GM19025 (cell line): ENCODE results near the gene MBD4.

Experiments
- ATAC-seq: cut with Tn5 transposase; IDR thresholded peaks from one replicate; pipeline ENCODE4 v1.9.1; 2021; ENCODE audit warnings: mild to moderate bottlenecking, low read depth, moderate library complexity; ENCODE audit not compliant: unreplicated experiment

The MBD4 gene

DNA sequence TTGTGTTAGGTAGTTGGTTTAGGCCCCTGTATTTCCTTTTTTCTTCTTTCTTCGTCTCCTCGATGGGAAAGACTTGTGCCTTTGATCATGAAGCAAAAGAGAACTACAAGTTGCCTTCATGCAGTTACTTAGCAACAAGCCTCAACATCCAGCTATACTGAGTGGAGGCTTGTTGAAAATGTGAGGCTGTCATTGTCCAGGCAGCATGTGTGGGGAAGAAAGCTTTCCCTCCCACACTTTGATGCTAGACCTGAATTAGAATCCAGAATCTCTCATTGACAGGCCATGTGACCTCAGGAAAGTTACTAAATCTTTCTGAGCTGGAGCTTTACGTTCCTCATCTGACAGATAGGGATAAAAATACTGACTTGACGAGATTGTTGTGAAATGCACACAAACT lies 24.0 kb upstream of the MBD4 start:
- no peak for ATAC-seq

DNA sequence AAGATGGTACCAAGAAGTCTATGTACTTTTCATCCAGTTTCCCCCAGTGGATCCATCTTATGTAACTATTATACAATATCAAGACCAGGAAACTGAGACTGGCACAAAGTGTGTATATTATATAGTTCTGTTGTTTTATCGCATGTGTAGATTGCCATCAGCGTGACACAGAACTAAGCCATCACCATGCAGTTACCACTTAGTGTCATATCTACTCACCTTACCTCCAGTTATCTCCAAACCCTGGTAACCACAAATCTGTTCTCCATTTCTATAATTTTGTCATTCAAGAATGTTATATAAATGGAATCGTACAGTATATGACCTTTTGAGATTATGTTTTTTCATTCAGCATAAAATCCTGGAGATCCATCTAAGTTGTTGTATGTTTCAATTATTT lies 23.3 kb upstream of the MBD4 start:
- ATAC-seq: no peak

DNA sequence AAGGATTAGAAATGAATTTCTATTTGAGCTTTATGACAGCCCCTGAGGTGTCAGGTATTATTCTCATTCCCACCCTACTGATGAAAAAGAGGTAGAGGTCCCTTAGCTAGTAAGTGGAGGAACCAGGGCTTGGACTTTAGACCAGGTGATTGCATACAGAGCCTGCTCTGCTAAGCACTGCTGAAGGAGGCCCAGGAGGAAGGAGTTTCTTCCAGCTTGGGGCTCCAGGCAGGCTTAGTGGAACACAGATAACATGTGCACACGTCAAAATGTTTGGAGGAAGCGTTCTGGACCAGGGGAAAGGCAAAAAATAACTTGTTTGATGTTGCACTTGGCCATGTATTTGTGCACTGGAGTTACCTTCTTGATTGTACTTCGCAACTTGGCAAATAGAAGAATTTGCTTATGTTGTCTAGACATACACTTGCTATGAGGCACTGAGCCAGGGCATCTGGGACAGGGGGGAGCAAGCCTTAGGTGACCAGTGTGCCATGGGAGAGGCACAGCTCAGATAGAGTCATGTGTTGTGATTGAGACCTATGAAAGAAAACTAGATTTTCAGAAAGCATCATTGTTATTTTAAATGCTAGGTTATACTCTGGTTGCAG lies 22.7 kb upstream of the MBD4 start:
- ATAC-seq: no peak

DNA sequence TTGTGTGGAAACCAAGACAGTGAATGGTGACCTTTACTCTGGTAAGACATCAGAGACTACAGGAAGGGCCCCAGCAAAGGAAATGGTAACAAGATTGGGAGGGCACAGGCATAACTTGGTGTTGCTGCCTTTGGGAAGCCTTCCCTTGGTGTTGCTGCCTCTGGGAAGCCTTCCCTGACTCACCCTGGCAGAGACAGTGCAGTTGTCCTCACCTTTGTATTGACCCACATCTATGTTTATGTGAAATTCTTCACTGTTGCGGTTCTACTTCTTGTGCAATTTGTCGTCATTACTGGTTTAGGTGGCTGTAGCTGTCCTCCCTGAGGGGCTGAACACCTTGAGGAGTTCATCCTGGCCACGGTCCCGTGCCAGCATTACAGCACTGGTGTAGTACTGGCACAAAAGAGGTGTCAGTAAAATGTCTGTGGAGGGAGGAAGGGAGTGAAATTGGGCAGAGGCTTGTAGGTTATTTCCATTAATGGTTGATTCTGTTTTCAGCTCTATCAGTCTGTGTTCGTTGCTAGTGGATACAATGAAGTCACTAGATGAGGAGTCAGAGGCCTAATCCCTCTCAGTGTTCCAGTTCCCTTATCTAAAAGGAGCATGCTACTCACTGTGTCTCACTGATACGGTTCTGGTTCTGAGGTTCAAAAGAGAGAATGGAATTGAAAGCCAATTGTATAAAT lies 21.9 kb upstream of the MBD4 start:
- no peak for ATAC-seq

DNA sequence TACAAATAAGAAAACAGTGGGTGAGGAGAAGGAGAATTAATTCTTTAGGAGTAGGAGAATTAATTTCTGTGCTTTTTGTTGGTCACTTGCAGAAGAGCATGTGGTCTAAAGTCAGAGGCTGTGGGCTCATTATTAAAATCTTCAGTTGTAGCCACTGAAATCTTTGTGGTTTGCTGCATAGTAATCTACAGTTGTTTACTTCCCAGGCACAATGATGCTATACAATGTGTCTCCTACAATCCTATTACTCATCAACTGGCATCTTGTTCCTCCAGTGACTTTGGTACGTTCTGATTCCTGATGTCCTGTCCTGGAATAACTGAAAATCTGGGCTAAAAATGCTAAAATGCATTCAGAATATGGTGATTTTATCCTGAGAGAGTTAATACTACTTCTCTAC lies 21.3 kb upstream of the MBD4 start:
- no peak for ATAC-seq

DNA sequence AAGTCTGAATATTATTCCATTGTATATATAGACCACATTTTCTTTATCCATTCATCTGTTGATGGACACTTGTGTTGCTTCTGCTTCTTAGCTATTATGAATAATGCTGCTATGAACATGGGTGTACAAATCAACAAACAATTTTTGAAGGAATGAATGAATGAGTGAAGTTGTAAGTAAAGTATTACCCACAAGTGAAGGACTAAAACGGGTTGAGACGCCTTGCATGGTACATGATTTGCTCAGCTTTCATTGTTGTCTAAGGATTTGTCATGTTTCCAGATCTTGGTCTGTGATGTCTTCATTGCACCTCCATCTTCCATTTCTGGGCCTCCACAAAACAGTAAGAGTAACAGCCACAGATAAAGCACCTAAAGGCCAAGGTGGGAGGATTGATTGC lies 20.8 kb upstream of the MBD4 start:
- ATAC-seq: no peak

DNA sequence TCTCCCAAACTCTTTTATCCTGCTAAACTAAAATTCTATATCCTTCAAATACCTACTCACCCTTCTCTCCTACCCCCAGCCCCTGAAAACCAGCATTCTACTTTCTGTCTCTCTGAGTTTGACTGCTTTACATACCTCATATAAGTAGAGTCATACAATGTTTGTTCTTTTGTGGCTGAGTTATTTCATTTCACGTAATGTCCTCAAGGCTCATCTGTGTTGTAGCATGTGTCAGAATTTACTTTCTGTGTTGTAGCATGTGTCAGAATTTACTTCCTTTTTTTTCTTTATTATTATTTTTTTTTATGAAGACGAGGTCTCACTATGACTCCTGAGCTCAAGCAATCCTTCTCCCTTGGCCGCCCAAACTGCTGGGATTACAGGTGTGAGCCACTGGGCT lies 20.4 kb upstream of the MBD4 start:
- no peak for ATAC-seq

DNA sequence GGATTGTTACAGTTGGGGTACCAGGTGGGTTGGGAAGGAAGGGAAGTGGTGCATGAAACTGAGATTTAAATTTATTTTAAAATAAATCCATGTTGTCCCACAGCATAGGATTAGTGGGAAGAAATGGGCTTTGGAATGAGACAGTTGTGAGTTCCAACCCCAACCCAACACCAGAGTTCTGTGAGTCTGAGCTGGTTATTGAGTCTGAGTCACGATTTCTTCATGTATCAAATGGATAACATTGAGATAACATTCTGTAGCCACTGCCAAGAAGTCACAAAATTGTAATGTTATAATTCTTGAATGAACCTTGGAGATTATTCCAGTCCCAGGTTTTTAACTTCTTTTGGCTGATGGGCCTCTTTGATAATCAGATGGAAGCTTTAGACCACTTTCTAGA lies 14.0 kb upstream of the MBD4 start:
- ATAC-seq: no peak

DNA sequence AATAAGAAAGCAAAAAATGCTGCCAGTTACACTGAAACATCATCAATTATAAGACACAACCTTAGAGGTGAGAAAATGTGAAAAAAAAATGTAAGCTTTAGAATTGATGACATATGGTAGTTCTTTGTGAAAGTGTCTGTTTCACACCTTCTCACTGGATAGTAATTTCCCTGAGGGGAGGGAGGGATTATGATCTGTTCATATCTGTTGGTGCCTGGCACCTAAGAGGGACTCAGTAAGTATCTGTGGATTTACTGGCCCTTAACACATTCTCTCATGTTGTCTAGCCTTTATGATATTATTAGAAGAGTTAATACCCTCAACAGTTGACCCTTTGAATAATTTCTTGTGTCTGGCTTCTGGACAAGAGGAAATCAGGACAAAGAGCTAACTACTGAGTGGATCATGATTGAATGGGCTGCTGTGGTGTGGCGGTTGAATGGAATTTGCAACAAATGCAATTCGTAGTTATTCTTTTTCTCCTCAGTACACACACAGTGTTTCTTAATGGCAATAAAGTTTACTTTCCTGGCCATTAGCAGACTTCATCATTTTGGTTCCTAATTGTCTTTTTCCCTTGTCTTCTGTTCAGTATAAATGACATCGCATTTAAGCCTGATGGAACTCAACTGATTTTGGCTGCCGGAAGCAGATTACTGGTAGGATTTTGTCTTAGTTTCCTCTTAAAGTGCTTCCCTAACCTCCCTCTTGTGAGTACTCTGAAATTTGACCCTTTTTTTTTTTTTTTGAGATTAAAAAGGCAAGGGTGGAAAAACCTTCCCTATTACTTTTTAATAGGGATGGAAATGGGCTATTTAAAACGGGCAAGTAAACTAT lies 9.7 kb upstream of the MBD4 start:
- ATAC-seq: no peak

DNA sequence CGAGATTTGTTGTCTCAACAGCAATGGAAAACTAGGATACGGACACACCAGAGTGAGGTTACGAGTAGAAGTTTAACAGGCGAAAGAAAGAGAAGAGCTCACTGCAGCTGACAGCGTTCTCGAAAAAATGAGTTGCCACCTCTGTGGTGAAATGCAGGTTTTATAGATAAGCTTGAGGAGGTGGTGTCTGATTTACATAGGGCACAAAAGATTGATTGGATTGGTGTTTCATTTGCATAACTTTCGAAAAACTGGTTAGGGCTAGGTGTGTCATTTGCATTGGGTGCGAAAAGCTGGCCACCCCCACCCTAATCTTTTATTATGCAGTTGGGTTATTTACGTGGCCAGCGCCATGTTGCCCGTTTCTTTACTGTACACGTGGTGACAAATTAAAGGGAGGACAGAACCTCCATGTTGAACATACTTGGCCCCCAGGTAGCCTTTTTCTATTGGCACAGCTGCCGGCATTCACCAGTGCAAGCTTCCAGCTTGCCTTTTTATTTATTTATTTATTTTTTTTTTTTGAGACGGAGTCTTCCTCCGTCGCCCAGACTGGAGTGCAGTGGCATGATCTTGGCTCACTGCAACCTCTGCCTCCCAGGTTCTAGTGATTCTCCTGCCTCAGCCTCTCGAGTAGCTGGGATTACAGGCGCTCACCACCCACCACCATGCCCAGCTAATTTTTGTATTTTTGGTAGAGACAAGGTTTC lies 8.6 kb upstream of the MBD4 start:
- ATAC-seq: no peak

DNA sequence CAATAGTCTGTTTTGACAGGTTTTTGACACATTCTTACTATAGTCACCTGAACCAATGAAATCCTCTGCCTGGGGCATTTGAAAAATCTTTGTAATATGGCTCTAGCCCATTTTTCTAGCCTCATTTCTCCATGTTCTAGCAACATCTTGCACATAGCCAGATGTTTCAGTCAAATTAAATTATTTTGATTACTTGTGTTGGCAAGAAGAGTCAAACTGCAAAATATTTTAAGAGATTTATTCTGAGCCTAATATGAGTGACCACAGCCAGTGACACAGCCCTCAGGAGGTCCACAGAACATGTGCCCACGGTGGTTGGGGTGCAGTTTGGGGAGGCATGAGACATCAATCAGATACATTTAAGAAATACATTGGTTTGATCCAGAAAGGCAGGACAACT lies 7.2 kb upstream of the MBD4 start:
- no peak for ATAC-seq

DNA sequence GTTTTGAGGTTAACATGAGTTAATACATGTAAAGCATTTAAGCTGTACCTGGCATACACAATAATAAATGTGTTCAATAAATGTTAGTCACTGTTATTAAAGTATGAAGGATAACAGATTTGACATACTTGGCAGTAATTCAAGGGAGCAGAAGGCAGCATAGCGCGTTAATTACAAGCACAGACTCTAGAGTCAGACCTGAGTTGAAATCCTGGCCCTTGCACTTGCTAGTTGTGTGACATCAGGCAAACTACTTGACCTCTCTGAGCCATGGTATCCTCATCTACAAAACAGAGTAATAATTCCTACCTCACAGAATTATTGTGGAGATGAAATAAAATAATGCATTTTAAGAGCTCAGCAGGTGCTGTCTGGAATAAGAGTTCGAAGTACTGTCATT lies 5.7 kb upstream of the MBD4 start:
- ATAC-seq: no peak

DNA sequence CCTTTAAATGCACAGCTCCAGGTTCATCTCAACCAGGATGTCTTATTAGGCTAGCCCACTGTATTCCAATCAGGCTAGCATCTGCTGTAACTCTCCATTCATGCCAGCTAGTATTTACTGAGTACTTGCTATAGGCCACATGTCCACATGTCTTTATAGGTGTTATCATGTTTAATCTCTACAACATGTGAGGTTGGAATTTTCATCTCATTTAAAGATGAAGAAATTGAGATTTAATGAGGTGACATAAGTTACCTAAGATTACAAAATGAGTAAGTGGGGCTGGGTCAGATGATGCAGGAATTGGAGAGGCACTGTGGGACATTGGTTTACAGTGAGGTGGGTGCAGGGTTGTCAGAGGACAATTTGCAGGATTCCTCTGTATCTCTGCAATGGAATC lies 3.2 kb upstream of the MBD4 start:
- ATAC-seq: no peak

DNA sequence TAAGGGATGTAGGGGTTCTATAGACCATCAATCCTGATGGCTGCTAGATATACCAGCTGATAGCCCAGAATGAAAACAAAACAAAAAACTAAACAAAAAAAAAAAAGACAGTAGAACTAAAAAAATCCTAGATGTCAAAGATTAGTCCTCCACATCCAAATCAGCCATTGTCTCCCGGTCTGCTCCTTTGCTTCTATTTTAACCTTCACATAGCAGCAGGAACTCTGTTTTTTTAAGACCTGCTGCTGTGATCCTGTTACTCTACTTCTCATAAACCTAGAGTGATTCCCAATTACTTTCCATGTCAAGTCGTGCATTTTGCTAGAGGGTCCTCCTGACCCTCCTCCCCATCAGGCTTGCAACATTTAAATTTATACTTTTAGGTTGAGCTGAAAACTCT lies 2.7 kb upstream of the MBD4 start:
- ATAC-seq: no peak

DNA sequence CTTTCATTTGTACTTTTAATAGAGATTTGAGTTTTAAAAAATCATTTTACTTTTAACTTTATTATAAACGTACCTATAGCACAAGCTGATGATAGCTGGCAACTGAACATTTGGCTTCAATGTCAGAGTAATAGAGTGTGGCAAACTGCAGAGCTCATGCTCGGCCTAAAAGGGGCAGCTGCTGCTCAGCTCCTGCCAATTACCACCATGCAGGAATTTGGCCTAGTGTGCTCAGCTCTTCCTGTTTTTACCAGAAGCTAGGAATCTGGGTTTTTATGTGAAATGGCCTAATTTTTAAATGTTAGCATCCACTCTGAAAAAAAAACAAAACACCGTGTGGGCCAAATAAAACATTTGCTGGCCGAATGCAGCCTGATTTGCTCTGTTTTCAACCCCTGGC lies 2.0 kb upstream of the MBD4 start:
- no peak for ATAC-seq

DNA sequence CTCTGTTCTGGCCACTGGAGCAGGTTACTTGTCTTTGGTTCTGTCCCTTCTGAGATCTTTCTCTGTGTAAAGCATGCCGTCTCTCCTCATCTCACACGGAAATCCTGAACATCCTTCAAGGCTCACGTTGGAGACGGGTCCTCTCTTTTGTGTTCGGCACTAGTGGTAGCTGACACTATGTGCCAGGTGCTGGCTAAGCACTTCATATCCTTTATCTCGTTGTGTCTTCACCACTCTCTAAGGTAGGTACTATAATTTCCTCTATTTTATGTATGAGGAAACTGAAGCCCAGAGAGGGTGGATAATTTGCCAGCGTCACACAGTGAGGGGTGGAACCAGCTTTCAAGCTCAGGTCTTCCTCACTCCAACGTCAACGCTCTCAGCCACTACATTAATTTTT lies 1.5 kb upstream of the MBD4 start:
- no peak for ATAC-seq

DNA sequence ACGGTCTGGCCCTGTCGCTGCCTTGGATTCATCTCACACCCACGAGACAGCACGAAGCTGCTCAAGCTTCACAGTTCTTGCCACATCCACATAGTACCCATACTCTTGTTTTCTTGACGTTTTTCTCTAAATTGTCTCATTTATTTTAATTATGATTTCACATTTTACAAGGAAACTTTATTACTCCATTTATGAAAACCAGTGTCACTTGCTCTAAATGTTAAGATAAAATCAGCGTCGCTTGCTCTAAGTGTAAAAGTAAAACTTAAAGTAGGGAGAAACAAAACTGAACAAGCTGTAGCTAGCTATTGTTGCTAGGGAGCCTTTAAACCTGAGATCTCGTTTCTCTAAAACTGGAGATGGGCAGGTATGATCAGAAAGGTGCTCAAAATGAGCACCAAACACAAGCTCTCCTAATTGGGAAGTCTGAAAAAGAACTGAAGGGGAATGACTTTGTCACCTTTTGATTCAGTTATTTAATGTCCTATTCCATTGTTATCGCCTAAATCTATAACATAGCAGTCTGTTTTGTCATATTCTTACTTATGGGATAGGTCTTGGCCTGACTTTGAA lies 956 bp upstream of the MBD4 start:
- no peak for ATAC-seq

DNA sequence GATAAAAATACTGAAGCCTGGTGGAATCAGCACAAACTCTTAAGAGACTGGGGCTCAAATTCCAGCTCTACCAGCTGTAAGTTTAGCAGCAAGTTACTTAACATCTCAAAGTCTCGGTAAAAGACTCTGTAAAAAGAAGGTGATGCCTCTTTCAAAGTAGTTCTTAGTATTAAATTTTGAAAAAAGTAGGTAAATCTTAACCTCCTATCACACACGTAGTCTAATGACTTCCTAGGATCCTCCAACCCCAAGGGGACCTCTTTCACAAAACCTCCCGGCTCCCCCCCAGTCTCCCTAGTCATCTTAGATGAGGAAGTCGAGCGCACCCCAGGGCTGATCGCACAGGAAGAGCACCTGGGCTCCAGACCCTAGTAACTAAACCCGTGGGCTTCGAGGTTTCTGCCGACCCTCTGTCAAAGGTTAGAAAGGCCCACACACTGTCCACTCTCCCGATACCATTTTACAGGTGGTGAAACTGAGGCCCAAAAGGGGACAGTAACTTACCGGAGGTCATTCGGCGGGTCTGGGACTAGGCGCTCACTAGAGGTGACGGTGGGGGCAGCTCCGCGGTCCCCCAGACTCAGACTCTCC lies 427 bp downstream of the MBD4 start:
- ATAC-seq: no peak

DNA sequence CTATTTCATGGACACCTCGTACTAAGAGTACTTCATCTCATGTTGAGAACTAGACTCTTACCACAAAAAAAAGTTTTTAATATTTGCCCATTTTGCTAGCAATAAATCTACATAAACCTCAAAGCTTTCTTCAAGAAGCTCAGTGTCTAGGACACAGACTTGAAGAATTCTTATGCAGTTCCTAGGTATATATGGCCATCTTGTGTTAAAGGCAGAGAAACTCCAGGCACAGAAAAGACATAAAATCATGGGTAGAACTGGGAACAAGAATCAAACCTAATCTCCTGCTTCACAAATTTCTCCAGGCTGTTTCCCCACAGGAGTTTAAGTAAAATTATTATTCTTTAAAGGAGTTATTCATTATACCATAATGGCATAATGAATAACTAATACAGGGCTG lies 4.4 kb downstream of the MBD4 start:
- no peak for ATAC-seq

DNA sequence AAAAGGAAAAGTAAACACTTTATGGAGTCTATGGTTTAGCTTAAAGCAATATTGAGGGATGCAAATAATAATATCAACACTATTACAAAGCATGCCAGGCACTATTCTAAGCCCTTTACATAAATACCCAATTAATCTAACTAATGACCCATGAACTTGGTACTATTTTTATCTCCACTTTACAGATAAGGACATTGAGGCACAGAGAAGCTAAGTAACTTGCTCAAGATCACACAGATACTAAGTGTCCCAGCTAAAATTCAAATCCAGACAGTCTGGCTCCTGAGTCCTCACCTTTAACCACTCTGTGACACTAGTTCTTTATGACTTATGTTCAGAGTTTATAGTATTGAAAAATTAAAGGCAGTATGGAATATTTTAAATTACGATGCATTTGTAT lies 5.6 kb downstream of the MBD4 start:
- ATAC-seq: no peak

DNA sequence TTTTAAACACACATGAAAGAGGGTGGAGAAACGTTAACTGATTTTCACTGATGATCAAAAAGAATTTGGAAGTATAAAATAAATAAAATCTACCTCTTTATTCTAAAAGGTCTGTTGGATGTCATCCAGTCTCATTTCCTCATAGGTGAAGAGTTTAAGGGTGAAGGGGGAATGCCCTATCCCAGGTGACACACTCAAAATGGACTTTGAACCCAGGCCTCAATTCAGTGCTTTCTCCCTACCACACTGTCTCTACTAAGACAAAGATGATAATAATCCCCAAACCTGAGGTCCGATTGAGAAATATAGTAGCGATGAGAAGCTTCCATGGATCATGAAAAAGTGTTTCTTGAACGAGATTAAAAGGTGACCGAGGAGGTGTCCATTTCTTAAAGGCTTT lies 6.2 kb downstream of the MBD4 start:
- ATAC-seq: no peak
